ENCODE results near the gene EPAS1. TPM values are rescaled to one million over a fixed set of nuclear protein-coding genes. Genes with fewer than 3 reads are reported as not detected.

Gene EPAS1
- total and polyA plus RNA-seq, 2 of the 13 experiments (the other 11 are each of a cell fraction or from before 2014, with no cell fraction given): 47.1 to 182 TPM

GRCh38 chr2:46349115-46349547 is 51.9 kb downstream of the EPAS1 start (continued):
- TF ChIP-seq HMGXB4 (CRISPR knock-in tag; IDR thresholded peaks at IDR 0.05; ENCODE audit: borderline replicate concordance in 1 of 2, low read depth in 1 of 2) (peak in 1 of 2 experiments; percentile 56; a peak in 1 of 4 replicates), MYC (CRISPR knock-in tag; IDR thresholded peaks at IDR 0.05; ENCODE audit: borderline replicate concordance) (peak; percentile 61; the same call in 1 of the 2 replicates), NR2C2 (CRISPR knock-in tag; IDR thresholded peaks at IDR 0.05; ENCODE audit: borderline replicate concordance) (peak; percentile 63; the same call in 1 of the 2 replicates), ELF3 (CRISPR knock-in tag; IDR thresholded peaks at IDR 0.05) (0 out of 2 replicates have a peak, but pooled peaks have one; percentile 21), FOSL2 (CRISPR knock-in tag; IDR thresholded peaks at IDR 0.05) (peak; percentile 38; the same call in 1 of the 2 replicates), KMT2B (CRISPR knock-in tag; IDR thresholded peaks at IDR 0.05) (0 out of 2 replicates have a peak, but pooled peaks have one; percentile 24), TFAP4 (IDR thresholded peaks at IDR 0.05; ENCODE audit: borderline replicate concordance, low read depth) (peak; percentile 69), MXD1 (CRISPR knock-in tag; IDR thresholded peaks at IDR 0.05) (peak; percentile 22; the same call in 1 of the 2 replicates), TFDP1 (CRISPR knock-in tag; IDR thresholded peaks at IDR 0.05; ENCODE audit: borderline replicate concordance) (peak; percentile 57; the same call in 1 of the 2 replicates), CBFB (CRISPR knock-in tag; IDR thresholded peaks at IDR 0.05) (0 out of 2 replicates have a peak, but pooled peaks have one; percentile 41), ZNF510 (CRISPR knock-in tag; IDR thresholded peaks at IDR 0.05; ENCODE audit: low read depth) (no peak), SOX13 (IDR thresholded peaks at IDR 0.05) (no peak), SOX13 (CRISPR knock-in tag; conservative IDR thresholded peaks at IDR 0.05 in 1 of 2, IDR thresholded peaks at IDR 0.05 in 1 of 2) (no peak), HOXA3 (CRISPR knock-in tag; IDR thresholded peaks at IDR 0.05) (peak; percentile 47; the same call in 1 of the 2 replicates), ZMAT3 (CRISPR knock-in tag; conservative IDR thresholded peaks at IDR 0.05) (no peak), MXD3 (CRISPR knock-in tag; IDR thresholded peaks at IDR 0.05) (peak; percentile 34; the same call in 1 of the 2 replicates), SAP130 (CRISPR knock-in tag; IDR thresholded peaks at IDR 0.05; ENCODE audit: low read depth) (peak; percentile 20; the same call in 1 of the 2 replicates), ZSCAN25 (CRISPR knock-in tag; IDR thresholded peaks at IDR 0.05) (no peak), HDAC2 (CRISPR knock-in tag; IDR thresholded peaks at IDR 0.05) (peak; percentile 55; the same call in 1 of the 2 replicates), HNF1B (CRISPR knock-in tag; IDR thresholded peaks at IDR 0.05) (no peak), ZNF124 (CRISPR knock-in tag; IDR thresholded peaks at IDR 0.05) (peak; percentile 26; the same call in 1 of the 2 replicates), ZNF326 (CRISPR knock-in tag; IDR thresholded peaks at IDR 0.05; ENCODE audit: borderline replicate concordance) (0 out of 2 replicates have a peak, but pooled peaks have one; percentile 57)
